GM19455 (cell line): ENCODE data around the gene ATP1A1.

Experiments
- ATAC-seq: cut with Tn5 transposase; IDR thresholded peaks from one replicate; pipeline ENCODE4 v1.9.1; 2021; ENCODE audit not compliant: unreplicated experiment

ATP1A1 gene

DNA sequence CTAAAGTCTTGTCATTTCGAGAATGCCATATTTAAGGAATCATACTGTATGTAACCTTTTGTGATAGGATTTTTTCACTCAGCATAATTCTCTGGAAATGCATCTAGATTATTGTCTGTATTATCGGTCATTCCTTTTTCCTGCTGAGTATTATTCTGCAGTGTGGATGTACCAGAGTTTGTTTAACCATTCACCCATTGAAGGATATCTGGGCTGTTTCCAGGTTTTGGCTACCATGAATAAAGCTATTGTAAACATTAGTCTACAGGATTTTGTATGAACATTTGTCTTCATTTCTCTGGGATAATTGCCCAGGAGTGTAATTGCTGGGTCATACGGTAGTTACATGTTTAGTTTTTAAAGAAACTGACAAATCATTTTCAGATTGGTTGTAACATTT is 61.8 kb downstream of the ATP1A1 start:
- ATAC-seq: no peak

DNA sequence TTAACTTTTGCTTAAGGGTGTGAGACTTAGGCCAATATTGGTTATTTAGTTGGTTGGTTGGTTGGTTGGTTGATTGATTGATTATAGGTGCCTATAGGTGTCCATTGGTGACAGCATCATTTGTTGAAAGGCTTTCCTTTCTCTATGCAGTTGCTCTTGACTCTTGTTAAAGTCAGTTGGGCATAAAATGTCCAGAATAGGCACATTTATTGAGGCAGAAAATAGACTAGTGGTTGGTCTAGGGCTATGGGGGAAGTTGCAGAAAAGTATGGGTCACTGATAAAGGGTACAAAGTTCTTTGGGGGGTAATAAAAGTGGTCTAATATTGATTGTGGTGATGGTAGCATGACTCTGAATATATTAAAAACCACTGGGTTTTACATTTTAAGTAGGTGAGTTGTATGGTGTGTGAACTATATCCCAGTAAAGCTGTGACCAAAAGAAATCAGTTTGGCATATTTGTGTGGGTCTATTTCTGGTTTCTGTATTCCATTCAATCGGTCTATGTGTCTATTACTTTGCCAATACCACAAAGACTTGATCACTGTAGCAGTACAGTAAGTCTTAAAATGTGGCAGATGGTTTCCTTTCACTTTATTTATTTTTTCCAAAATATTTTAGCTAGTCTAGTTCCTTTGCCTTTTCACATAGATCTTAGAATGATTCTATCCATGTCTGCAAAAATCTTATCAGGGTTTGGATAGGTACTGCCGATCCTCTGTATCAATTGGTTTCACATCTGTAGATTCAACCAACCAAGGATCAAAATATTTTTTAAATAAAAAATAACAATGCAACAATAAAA is 63.0 kb downstream of the ATP1A1 start:
- ATAC-seq: no peak

DNA sequence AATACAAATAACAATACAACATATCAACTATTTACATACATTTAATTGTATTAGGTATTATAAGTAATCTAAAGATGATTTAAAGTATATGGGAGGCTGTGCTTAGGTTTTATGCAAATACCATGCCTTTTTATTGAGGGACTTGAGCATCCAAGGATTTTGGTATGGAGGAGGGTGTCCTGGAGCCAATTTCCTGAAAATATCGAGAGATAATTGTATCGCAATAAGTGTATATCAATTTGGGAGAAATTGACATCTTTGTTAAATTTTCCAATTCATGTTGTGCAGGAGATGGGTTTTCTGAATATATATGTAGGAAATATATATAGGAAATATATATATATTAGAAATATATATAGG is 63.5 kb downstream of the ATP1A1 start:
- no peak for ATAC-seq

DNA sequence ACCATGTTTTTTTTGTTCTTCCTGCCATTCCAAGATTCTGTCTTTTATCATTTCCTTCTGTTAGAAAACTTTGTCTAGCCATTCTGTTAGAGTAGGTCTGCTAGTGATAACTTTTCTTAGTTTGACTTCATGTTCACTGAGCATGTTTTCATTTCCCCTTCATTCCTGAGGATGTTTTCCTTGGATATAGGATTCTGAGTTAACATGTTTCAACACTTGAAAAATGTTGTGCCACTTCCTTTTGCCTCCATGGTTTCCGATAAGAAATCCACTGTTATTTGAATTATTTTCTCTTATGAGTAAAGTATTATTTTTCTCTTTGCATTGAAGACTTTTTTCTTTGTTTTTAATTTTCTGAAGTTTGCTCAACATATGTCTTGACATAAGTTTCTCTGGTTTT is 66.7 kb downstream of the ATP1A1 start:
- no peak for ATAC-seq

DNA sequence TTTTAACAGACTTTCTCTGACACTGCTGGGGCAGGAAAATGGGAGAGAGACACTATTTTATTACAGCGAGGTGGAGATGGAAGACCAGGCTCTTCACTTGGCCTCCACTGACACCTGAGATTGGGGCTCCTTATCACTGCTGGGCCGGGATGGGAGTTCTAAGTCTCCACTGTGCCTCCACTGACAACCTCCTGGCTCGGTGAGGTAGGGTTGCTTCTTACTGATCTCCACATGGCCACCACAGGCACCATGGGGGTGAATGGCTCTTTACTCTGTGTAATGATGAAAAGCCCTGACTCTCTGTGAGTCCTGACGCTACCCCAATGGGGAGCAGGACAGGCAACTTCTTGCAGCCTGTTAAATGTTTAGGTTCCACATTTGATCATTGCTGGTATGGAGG is 67.7 kb downstream of the ATP1A1 start:
- ATAC-seq: no peak

DNA sequence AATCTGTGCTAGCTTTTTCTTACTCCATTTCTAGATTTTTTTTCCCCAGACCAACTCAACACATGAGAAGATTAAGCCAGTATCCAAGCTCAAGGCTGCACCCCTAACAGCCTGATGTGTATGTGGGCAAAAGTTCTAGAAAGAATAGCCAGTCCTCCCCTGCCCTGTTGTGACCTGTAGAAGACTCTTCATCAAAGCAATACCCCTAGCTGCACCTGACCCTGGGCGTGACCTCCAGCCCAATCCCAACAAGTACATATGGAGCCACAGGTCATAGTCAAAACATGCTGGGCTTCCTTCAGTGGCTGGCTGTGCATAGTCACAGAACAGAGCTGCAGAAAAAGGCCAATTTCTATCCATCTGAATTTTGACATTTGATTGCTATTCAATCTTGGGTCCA is 72.5 kb downstream of the ATP1A1 start:
- no peak for ATAC-seq

DNA sequence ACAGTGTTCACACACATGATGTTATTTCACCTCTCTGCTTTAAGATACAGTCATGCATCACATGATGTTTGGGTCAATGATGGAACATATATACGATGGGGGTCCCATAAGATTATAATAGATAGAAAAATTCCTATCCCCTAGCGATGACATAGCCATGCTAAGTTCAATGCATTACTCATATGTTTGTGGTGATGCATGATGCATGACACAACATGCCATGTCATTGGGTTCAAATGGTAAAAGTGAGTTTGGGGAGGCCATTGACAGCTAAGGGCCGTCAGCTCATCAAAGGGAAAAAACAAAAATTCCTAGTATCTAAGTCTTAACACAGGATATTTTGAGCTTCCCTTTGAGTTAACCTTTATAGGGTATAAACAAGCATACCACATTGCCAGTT is 73.6 kb downstream of the ATP1A1 start:
- no peak for ATAC-seq

DNA sequence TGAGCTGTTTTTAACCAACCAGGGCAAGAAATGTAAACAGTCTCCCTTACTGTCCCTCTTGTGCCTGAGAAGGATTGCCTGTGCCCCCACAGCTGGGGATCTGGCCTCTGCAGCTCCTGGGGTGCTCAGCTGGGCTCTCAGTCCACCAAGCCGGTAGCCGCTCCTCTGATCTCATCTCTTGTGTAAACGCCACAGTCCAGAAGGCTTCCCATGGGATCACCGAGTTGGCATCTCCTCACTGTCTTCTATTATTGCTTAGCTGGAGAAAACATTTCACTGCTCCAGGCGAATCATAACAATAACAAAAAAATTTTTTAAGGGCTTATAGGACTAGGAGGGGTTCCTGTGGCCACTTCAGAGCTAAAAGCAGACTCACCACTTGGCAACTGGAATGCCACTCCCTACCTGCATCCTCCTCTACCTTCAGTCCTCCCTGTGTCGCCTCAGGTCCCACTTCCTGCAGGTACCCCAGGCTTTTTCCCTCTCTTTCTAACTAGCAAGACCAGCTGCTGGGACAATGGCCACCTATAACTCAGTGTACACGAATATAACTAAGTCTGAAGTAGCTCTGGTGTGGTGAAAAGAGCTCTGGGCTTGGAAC is 75.8 kb downstream of the ATP1A1 start:
- no peak for ATAC-seq

DNA sequence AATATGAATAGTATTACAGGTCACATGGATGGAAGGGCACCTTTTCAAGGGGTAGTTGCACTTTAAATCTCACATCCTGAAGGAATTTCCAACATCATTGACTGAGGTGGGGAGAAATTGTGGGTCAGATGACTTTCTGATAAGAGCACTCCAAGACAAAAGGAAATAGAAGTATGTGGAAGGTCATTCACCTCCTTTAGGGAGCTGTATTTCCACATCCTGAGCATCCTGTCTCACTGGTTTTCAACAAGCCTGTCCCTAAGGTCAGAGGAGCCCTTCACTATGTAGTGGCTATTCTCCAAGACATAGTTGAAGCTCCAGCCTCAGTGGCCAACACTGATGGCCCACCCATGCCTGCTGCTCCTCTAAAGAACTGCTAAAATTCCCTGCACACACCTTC is 76.5 kb downstream of the ATP1A1 start:
- no peak for ATAC-seq

DNA sequence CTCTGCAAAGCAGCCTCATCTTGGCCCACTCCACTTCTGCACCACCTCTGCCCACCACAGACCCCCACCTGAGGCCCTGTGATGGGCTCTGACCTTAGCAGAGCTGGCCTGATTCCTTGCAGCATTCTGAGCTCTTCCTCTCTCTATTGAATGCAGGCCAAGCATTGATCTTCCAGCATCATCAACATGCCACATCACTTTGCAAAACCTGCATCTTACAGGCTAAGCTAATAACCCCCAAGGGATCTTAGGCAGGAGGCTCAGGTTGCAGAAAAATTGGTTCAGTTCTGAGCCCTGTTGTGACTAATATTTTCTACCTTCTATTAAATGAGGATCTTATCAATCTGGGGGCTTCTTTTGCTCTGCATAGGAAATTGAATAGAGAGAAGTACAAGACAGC is 78.7 kb downstream of the ATP1A1 start:
- ATAC-seq: no peak

DNA sequence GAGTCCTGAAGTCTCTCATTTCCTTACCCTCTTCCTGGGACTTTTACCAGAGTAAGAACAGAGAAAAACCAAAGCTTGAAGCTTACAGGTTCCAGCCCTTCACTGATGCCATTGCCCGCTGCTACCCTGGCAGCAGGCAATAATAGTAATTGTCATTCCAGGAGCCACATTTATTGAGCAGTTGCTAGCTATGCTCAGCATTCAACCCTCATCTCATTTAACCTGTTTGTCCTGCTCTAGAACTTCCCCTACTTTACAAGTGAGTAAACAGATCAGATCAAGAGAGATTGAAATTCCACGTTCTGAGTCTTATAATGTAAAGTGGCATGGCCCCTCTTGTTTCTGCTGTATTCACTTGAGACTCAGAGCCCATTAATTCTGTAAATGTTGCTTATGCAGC is 80.4 kb downstream of the ATP1A1 start:
- ATAC-seq: no peak

DNA sequence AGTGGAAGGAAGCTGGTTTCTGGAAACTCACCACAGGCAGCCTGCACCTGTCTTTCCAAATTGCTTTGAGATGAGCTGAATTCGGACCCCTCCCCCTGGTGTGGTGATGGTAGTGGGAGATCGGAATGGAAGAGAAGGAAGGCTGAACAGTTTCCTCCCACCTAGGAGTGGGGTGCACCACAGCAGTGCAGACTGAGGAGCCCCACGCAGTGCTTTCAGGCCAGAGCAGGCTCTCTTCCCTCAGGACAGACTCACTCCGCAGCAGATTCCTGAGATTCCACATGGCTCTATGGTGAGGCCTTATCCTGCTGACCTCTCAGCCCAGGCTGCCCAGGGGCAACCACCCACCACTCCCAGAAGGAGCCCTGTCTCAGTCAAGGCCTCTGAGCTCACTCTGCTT is 80.9 kb downstream of the ATP1A1 start:
- no peak for ATAC-seq
